Activated T-cell treated with anti-CD3 and anti-CD28 coated beads, Interleukin-2, amount 50 U/mL, for 4 hours (primary cell): Measurements from ENCODE around the gene NME8. TPM values are rescaled to one million over a fixed set of nuclear protein-coding genes. Genes with fewer than 3 reads are reported as not detected.

Source experiments
- ATAC-seq, 2 donors: fragments of 200-7000 bp; cut with Tn5 transposase; one replicate each; pipeline ENCODE4 v1.10.0; 2021
- DNase-seq: peaks from one replicate; pipeline ENCODE4 v3.0.0-alpha.2; 2020
- H3K27me3 Mint-ChIP-seq: one replicate; pipeline ENCODE4 v1.8.0; 2021; ENCODE audit warnings: low read depth, mixed read lengths
- H3K36me3 Mint-ChIP-seq: one replicate; pipeline ENCODE4 v1.8.0; 2022; ENCODE audit warnings: mixed read lengths; ENCODE audit not compliant: insufficient read depth
- H3K4me1 Mint-ChIP-seq: one replicate; pipeline ENCODE4 v1.8.0; 2021; ENCODE audit warnings: low read depth, mixed read lengths
- H3K4me3 Mint-ChIP-seq: one replicate; pipeline ENCODE4 v1.8.0; 2021; ENCODE audit warnings: mild to moderate bottlenecking, moderate library complexity, mixed read lengths
- H3K9me3 Mint-ChIP-seq: one replicate; pipeline ENCODE4 v1.8.0; 2021; ENCODE audit warnings: mixed read lengths
- total RNA-seq, 3 donors: library from RNA; stranded (reverse); gene quantifications; one replicate each; pipeline ENCODE4 v1.2.1, GENCODE V29; 2021

The NME8 gene
- total RNA-seq, 3 donors from 2014 or later: not detected

DNA sequence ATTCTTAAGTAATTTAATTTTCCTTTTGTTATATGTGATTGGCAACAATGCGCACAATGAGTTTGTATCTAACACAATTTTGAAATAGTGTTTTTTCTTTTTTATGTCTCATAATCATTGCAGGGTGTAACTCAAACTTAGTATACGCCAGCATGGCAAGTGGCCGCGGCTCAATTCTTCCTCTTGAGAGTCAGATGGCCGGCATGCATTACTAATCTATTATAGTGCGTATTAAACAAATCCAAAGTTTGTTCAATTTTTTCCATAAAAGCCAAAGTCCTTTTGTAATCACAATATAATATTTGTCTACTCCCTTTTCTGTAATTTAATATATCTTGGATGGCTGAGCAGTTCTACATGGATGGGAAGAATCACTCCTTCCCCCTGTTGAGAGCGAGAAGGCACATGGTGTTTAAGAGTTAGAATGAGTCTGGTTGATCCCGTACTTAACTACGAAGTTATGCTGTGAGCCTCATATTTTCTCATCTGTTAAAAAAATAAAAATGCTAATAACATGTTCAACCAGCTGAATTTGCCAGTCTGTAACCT lies 84.7 kb downstream of the NME8 start:
- ATAC-seq: no peak
- H3K4me1 Mint-ChIP-seq: no peaks in the 10 kb centered on the region
- H3K9me3 Mint-ChIP-seq: peaks cover 11% of the 10 kb centered on the region
- peaks cover 4% of the 10 kb centered on the region for H3K27me3 Mint-ChIP-seq
- no peaks in the 10 kb centered on the region for H3K36me3 Mint-ChIP-seq
- DNase-seq: no peak
- H3K4me3 Mint-ChIP-seq: no peak overlapping the region

DNA sequence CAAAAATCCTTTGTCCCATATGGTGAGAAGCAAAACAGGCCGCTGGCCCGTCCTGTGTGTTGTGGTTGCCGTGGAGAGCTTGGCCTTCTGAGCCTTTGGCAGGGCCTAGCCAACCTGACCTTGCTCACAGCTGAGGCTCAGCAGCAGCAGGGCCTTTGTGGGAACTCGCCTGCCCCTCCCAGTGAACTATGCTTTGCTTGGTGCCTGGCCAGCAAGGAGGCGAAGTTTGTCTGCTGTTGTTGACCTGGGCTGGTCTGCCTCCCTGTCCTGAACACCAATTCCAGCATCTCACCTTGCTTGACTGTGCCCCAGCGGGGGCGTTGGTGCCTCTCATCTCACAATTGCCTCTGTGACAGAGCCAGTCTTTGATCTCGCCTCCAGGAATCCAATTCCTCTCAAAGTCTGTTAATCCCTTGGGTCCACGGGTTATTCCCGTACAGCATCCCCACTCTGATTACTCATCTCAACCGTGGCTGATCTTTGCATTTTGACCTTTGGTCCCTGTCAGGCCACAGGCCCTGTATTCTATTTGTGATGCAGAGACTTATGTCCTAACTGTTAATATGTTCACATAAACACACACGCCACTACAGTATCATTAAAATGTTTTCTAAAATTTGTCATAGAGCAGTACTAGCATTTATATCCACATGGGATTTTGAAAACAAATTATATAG lies 94.7 kb downstream of the NME8 start:
- Mint-ChIP-seq H3K9me3 (peaks cover 3% of the 10 kb centered on the region), H3K4me1 (no peaks in the 10 kb centered on the region), H3K27me3 (no peaks in the 10 kb centered on the region), H3K36me3 (no peaks in the 10 kb centered on the region), H3K4me3 (no peak overlapping the region)
- DNase-seq: no peak
- ATAC-seq: no peak

DNA sequence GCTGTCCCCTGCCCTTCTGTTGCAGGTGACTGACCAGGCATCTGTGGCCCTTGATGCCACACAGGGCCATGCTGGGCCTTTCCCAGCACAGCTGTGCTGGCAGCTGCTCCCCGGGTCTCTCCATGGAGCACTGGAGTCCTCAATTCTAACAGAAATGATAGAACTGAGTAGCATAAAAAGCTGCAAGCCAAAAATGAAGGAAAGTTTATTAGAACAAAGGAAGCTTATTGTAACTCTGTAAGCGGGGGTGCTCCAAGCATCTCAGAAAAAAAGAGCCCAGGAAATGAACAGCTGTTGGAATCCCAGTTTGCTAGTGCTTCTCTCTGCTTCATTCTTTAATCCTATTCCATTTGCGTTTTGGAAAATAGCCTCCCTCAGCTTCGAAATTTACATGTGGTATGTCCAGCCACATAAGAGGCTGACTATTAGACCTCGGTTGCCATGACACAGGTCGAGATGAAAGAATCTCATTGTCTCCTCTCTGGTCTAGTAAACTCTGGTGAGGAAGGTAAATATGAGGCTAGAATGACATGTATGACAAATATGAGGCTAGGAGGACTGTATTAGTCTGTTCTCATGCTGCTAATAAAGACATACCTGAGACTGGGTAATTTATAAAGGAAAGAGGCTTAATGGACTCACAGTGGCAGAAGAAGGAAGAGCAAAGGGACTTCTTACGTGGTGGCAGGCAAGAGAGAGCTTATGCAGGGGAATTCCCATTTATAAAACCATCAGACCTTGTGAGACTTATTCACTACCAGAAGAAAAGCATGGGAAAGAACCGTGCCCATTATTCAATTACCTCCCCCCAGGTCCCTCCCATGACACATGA lies 95.7 kb downstream of the NME8 start:
- Mint-ChIP-seq H3K4me1 (no peaks in the 10 kb centered on the region), H3K36me3 (no peaks in the 10 kb centered on the region)
- no peak for ATAC-seq

DNA sequence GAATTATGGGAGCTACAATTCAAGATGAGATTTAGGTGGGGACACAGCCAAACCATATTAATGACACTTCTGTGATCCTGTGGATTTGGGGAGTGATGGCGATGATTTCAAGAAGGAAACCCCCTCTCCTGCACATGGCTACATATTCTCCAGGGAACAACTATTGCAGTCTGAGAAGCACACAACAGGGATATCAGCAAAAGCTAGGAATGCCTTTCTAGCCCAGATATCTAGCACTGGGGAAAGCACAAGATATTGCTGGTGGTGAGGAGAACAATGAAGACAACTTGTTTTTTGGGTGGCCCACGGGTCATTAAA lies 96.3 kb downstream of the NME8 start:
- Mint-ChIP-seq H3K36me3 (no peaks in the 10 kb centered on the region), H3K4me3 (no peak overlapping the region), H3K27me3 (no peaks in the 10 kb centered on the region), H3K9me3 (peaks cover 3% of the 10 kb centered on the region), H3K4me1 (no peaks in the 10 kb centered on the region)
- no peak for DNase-seq
- no peak for ATAC-seq

More for the DNA sequence above, 95.7 kb downstream of the NME8 start:
- H3K27me3 Mint-ChIP-seq: no peaks in the 10 kb centered on the region
- no peak overlapping the region for H3K4me3 Mint-ChIP-seq
- H3K9me3 Mint-ChIP-seq: peaks cover 3% of the 10 kb centered on the region
- DNase-seq: no peak

DNA sequence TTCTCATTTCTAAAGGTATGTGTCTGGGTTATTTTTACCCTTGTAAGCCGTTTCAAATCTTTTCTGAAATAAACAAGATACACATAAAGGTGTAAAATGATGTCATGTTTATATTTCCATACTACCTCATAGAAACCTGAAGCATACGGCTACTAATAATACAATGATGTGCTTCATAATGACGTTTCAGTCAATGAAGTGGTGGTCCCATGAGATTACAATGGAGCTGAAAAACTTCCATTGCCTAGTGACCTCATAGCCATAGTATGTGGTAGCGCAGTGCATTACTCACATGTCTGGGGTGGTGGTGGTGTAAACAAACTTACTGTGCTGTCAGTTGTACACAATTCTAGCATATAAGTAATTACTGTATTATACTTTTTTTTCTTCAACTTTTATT lies 96.9 kb downstream of the NME8 start:
- Mint-ChIP-seq H3K4me1 (no peaks in the 10 kb centered on the region), H3K36me3 (no peaks in the 10 kb centered on the region), H3K4me3 (no peak overlapping the region), H3K9me3 (peaks cover 3% of the 10 kb centered on the region), H3K27me3 (no peaks in the 10 kb centered on the region)
- ATAC-seq: no peak
- no peak for DNase-seq

DNA sequence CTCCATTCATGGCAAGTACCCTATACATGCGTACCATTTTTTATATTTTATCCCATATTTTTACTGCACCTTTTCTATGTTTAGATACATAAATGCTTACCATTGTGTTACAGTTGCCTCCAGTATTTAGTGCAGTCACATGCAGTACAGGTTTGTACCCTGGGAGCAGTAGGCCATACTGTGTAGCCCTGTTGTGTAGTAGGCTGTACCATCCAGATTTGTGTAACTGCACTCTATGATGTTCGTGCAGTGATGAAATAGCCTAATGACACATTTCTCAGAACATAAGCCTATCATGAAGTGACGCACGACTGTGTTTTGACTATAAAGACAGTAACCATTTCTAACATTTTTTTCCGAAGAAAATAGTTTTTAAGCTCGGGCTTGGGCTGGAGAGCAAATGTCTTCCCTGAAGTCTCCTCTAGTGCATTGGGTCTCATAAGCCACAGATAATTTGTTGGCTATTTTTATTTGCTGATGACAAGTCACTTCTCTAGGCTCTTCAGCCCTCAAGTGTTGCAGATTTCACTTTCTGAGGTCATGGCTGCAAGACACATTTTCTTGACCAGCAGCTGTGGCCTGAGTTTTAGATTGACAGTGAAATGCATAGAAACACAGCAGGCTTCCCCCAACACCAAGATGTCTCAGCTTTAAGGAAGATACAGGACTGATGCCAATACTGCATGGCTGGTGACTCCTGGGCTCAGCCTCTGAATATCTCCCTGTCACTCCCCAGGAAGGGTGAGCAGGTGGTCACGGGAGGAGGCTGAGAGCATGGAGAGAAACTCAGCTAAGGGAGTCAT lies 98.9 kb downstream of the NME8 start:
- Mint-ChIP-seq H3K4me1 (no peaks in the 10 kb centered on the region), H3K36me3 (no peaks in the 10 kb centered on the region), H3K4me3 (no peak overlapping the region), H3K27me3 (no peaks in the 10 kb centered on the region), H3K9me3 (peaks cover 3% of the 10 kb centered on the region)
- no peak for ATAC-seq
- DNase-seq: no peak

DNA sequence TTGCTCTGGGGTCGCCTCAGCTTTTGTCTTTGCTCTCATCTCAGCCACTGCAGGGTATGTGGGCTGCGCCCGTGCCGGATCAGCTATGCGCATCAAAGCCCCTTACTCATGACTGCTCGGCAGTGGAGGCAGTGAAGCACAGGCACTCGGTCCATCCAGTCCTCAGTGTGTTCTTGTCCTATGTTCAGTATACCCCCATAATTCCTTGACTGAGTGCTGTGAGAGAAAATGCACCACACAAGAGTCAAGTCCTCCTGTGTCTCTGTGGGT lies 99.5 kb downstream of the NME8 start:
- Mint-ChIP-seq H3K36me3 (no peaks in the 10 kb centered on the region), H3K27me3 (no peaks in the 10 kb centered on the region), H3K4me3 (no peak overlapping the region), H3K4me1 (no peaks in the 10 kb centered on the region), H3K9me3 (peaks cover 3% of the 10 kb centered on the region)
- no peak for DNase-seq
- no peak for ATAC-seq

Other genes with a start within 250 kb of the NME8 start
- gene GPR141, start 164.8 kb upstream of the NME8 start, total RNA-seq: under 1 TPM in 1 of 3 donors, not detected in 2; 0.30 TPM
- gene SFRP4, start 68.2 kb downstream of the NME8 start, total RNA-seq: not detected
- 1 to 10 TPM; 1.0 to 5.2 (median 2.0) TPM for gene EPDR1, start 72.0 kb downstream of the NME8 start, total RNA-seq